HepG2 (cell line): Measurements from ENCODE around the gene ADGRE2. TPM values are rescaled to one million over a fixed set of nuclear protein-coding genes. Genes with fewer than 3 reads are reported as not detected.

Experiments
- ASH2L ChIP-seq: fragments of 300-600, 200-600 bp; sonication (generic); IDR thresholded peaks from 2 replicates; pipeline ENCODE4 v1.7.0; 2017; ENCODE audit warnings: low read depth, mild to moderate bottlenecking, moderate library complexity, mixed read lengths, low read length; ENCODE audit not compliant: insufficient read length
- FOXP1 ChIP-seq, 2 experiments: fragments of 450-650 bp in 1 of 2; IDR thresholded peaks; 2 replicates each; pipeline ENCODE4 v1.6.1; 2017 to 2018; ENCODE audit warnings: antibody characterized with exemption in 1 of 2
- HCFC1 ChIP-seq: fragments of 150-350 bp; IDR thresholded peaks from 2 replicates; pipeline ENCODE4 v1.6.1; 2014; ENCODE audit warnings: low read depth, low read length
- HDAC1 ChIP-seq: sonication (generic); formaldehyde crosslinking; IDR thresholded peaks from 2 replicates; pipeline ENCODE4 v1.5.1; 2020; ENCODE audit warnings: mild to moderate bottlenecking, missing genetic modification reagents
- HOXA3 ChIP-seq: sonication (generic); formaldehyde crosslinking; IDR thresholded peaks from 2 replicates; pipeline ENCODE4 v1.5.0; 2020; ENCODE audit warnings: missing genetic modification reagents
- KAT8 ChIP-seq: IDR thresholded peaks from 2 replicates; pipeline ENCODE4 v1.6.1; 2016; ENCODE audit warnings: missing genetic modification reagents, missing compliant biosample characterization
- MAZ ChIP-seq, 2 experiments: sonication (generic) in 1 of 2; formaldehyde crosslinking in 1 of 2; IDR thresholded peaks; 2 replicates each; pipeline versions ENCODE4 v1.5.0 to v1.6.1; 2012 to 2020; ENCODE audit warnings: low read depth in 2 of 2, mild to moderate bottlenecking in 2 of 2, borderline replicate concordance in 1 of 2, improper control_type of control experiment in 1 of 2, low read length in 1 of 2, missing genetic modification reagents in 1 of 2, moderate library complexity in 1 of 2
- POLR2G ChIP-seq: fragments of 200-400 bp; formaldehyde crosslinking; IDR thresholded peaks from 2 replicates; pipeline ENCODE4 v1.6.1; 2018; ENCODE audit warnings: mild to moderate bottlenecking, low read depth, low read length, moderate library complexity
- RARA ChIP-seq: IDR thresholded peaks from 2 replicates; pipeline ENCODE4 v1.6.1; 2016; ENCODE audit warnings: missing genetic modification reagents, missing compliant biosample characterization
- RBM39 ChIP-seq: fragments of 200-400 bp; formaldehyde crosslinking; IDR thresholded peaks from one replicate; pipeline ENCODE4 v1.6.1; 2018; ENCODE audit warnings: antibody characterized with exemption, mild to moderate bottlenecking, low read depth, low read length; ENCODE audit not compliant: poor library complexity, severe bottlenecking
- SMAD3 ChIP-seq: sonication (generic); formaldehyde crosslinking; IDR thresholded peaks from 2 replicates; pipeline ENCODE4 v1.4.0; 2020; ENCODE audit warnings: missing genetic modification reagents
- SP1 ChIP-seq, 2 experiments: fragments of 450-650 bp in 1 of 2; sonication (generic) in 1 of 2; formaldehyde crosslinking in 1 of 2; IDR thresholded peaks; 2 replicates each; pipeline versions ENCODE4 v1.4.0 to v1.6.1; 2016 to 2020; ENCODE audit warnings: missing genetic modification reagents in 1 of 2
- TARDBP ChIP-seq: sonication (generic); formaldehyde crosslinking; IDR thresholded peaks from 2 replicates; pipeline ENCODE4 v1.8.0; 2022; ENCODE audit warnings: mild to moderate bottlenecking, missing genetic modification reagents
- TFDP1 ChIP-seq: IDR thresholded peaks from 2 replicates; pipeline ENCODE4 v1.6.1; 2016; ENCODE audit warnings: missing compliant biosample characterization, missing genetic modification reagents, borderline replicate concordance
- XBP1 ChIP-seq: sonication (generic); formaldehyde crosslinking; IDR thresholded peaks from 2 replicates; pipeline ENCODE4 v1.5.0; 2020; ENCODE audit warnings: missing genetic modification reagents
- ZFY ChIP-seq: sonication (generic); formaldehyde crosslinking; IDR thresholded peaks from 2 replicates; pipeline ENCODE4 v1.4.0; 2020; ENCODE audit warnings: missing genetic modification reagents
- ZNF205 ChIP-seq: IDR thresholded peaks from 2 replicates; pipeline ENCODE4 v1.6.1; 2018; ENCODE audit warnings: missing biosample characterization, missing genetic modification reagents
- ZNF225 ChIP-seq: sonication (generic); formaldehyde crosslinking; IDR thresholded peaks from 2 replicates; pipeline ENCODE4 v1.4.0; 2020; ENCODE audit warnings: mild to moderate bottlenecking, missing genetic modification reagents
- ZNF230 ChIP-seq: sonication (generic); formaldehyde crosslinking; IDR thresholded peaks from 2 replicates; pipeline ENCODE4 v1.4.0; 2020; ENCODE audit warnings: mild to moderate bottlenecking, missing genetic modification reagents
- ZNF335 ChIP-seq: sonication (generic); formaldehyde crosslinking; IDR thresholded peaks from 2 replicates; pipeline ENCODE4 v1.4.0; 2020; ENCODE audit warnings: missing genetic modification reagents
- ZNF383 ChIP-seq: sonication (generic); formaldehyde crosslinking; IDR thresholded peaks from 2 replicates; pipeline ENCODE4 v1.4.0; 2020; ENCODE audit warnings: missing genetic modification reagents, mild to moderate bottlenecking, borderline replicate concordance
- ZNF543 ChIP-seq: sonication (generic); formaldehyde crosslinking; IDR thresholded peaks from 2 replicates; pipeline ENCODE4 v1.4.0; 2020; ENCODE audit warnings: mild to moderate bottlenecking, missing genetic modification reagents
- ZNF567 ChIP-seq: sonication (generic); formaldehyde crosslinking; IDR thresholded peaks from 2 replicates; pipeline ENCODE4 v1.8.1; 2023; ENCODE audit warnings: mild to moderate bottlenecking, missing genetic modification reagents, borderline replicate concordance
- ZNF691 ChIP-seq: sonication (generic); formaldehyde crosslinking; IDR thresholded peaks from 2 replicates; pipeline ENCODE4 v1.4.0; 2020; ENCODE audit warnings: missing genetic modification reagents, low read depth, mild to moderate bottlenecking, borderline replicate concordance
- ZNF780A ChIP-seq: sonication (generic); formaldehyde crosslinking; IDR thresholded peaks from 2 replicates; pipeline ENCODE4 v1.8.0; 2022; ENCODE audit warnings: mild to moderate bottlenecking, missing genetic modification reagents, moderate library complexity
- ZNF784 ChIP-seq: sonication (generic); formaldehyde crosslinking; IDR thresholded peaks from 2 replicates; pipeline ENCODE4 v1.5.1; 2020; ENCODE audit warnings: missing genetic modification reagents, mild to moderate bottlenecking, borderline replicate concordance
- ZNF891 ChIP-seq: sonication (generic); formaldehyde crosslinking; IDR thresholded peaks from 2 replicates; pipeline ENCODE4 v1.5.0; 2020; ENCODE audit warnings: mild to moderate bottlenecking, missing genetic modification reagents
- ZSCAN31 ChIP-seq: sonication (generic); formaldehyde crosslinking; IDR thresholded peaks from 2 replicates; pipeline ENCODE4 v1.5.0; 2020; ENCODE audit warnings: low read depth, mild to moderate bottlenecking, missing genetic modification reagents
- polyA plus RNA-seq, 8 experiments: library from polyadenylated mRNA; depleted of rRNA in 3 of 8; stranded (reverse) in 7 of 8; unstranded in 1 of 8; fragments of >200 nt; fragmentation: Illumina TruSeq in 4 of 8; extraction: Trizol in 4 of 8; gene quantifications; 2 replicates each; pipeline versions ENCODE4 v1.2.1 to v1.2.3, GENCODE V29; 2011 to 2016; ENCODE audit warnings: low read depth in 4 of 8, missing spikeins in 1 of 8, mixed read lengths in 1 of 8; ENCODE audit not compliant: insufficient read depth in 1 of 8
- total RNA-seq, 5 experiments: library from RNA; depleted of rRNA; stranded (reverse); fragments of >200 nt; fragmentation: Illumina TruSeq; extraction: Trizol; gene quantifications; 2 replicates each; pipeline ENCODE4 v1.2.3, GENCODE V29; 2016; ENCODE audit warnings: low read depth in 1 of 5

Gene ADGRE2
- total and polyA plus RNA-seq, 2 of the 13 experiments (the other 11 are each of a cell fraction or from before 2014, with no cell fraction given) = 0.04 TPM; not detected in 1

GRCh38 chr19:14689598-14690503 is 88.5 kb downstream of the ADGRE2 start, which contains the start of gene ZNF333 (continued):
- TF ChIP-seq ZNF784 (no peak), ZNF543 (0 out of 2 replicates have a peak, but pooled peaks have one; percentile 24), FOXP1 (IDR thresholded peaks at IDR 0.05) (no peak), FOXP1 (CRISPR knock-in tag; IDR thresholded peaks at IDR 0.05) (no peak), ZNF567 (CRISPR knock-in tag) (no peak), POLR2G (peak; percentile 92), ASH2L (peak; percentile 84), SMAD3 (CRISPR knock-in tag) (no peak), ZSCAN31 (0 out of 2 replicates have a peak, but pooled peaks have one; percentile 19), HCFC1 (peak; percentile 41; the same call in 1 of the 2 replicates), ZNF691 (CRISPR knock-in tag) (no peak), ZNF205 (CRISPR knock-in tag) (no peak), KAT8 (CRISPR knock-in tag) (peak; percentile 80), ZNF225 (CRISPR knock-in tag) (no peak), TARDBP (CRISPR knock-in tag) (peak; percentile 48; the same call in 1 of the 2 replicates), ZNF335 (CRISPR knock-in tag) (no peak), ZNF230 (CRISPR knock-in tag) (no peak), RBM39 (no peak), SP1 (IDR thresholded peaks at IDR 0.05) (no peak), SP1 (CRISPR knock-in tag; IDR thresholded peaks at IDR 0.05) (peak; percentile 38), ZFY (peak; percentile 75), ZNF780A (CRISPR knock-in tag) (no peak), XBP1 (no peak), TFDP1 (CRISPR knock-in tag) (peak; percentile 74; the same call in 1 of the 2 replicates), HOXA3 (CRISPR knock-in tag) (peak; percentile 91), ZNF891 (CRISPR knock-in tag) (no peak), RARA (CRISPR knock-in tag) (no peak), HDAC1 (CRISPR knock-in tag) (no peak), MAZ (IDR thresholded peaks at IDR 0.05; ENCODE audit: borderline replicate concordance, low read depth, low read length) (no peak; the same call in 1 of the 2 replicates), MAZ (CRISPR knock-in tag; IDR thresholded peaks at IDR 0.05; ENCODE audit: low read depth) (peak; percentile 51; the same call in 1 of the 2 replicates), ZNF383 (CRISPR knock-in tag) (no peak)
